Mesenchymal stem cell (in vitro differentiated cells and primary cell): ENCODE measurements around the gene FAM181A.

Experiments used
- DNase-seq: peaks from one replicate; pipeline ENCODE4 v3.0.0-alpha.2; 2013
- H2AFZ ChIP-seq: one replicate; pipeline ENCODE4 v1.6.1; 2013; ENCODE audit warnings: low read depth, mild to moderate bottlenecking, control low read depth, inconsistent platforms, low read length, moderate library complexity
- H2AK5ac ChIP-seq: 2 replicates; pipeline ENCODE4 v1.6.1; 2013; ENCODE audit warnings: low read length, moderate library complexity, mild to moderate bottlenecking, inconsistent platforms; ENCODE audit not compliant: severe bottlenecking
- H2BK120ac ChIP-seq: one replicate; pipeline ENCODE4 v1.6.1; 2013; ENCODE audit warnings: low read depth, mild to moderate bottlenecking, inconsistent platforms, low read length, moderate library complexity
- H2BK12ac ChIP-seq, 2 experiments: one replicate each; pipeline ENCODE4 v1.6.1; 2013; ENCODE audit warnings: inconsistent platforms in 2 of 2, low read length in 2 of 2, mild to moderate bottlenecking in 2 of 2, moderate library complexity in 2 of 2, control low read depth in 1 of 2
- H2BK15ac ChIP-seq: one replicate; pipeline ENCODE4 v1.6.1; 2013; ENCODE audit warnings: mild to moderate bottlenecking, low read depth, inconsistent platforms; ENCODE audit not compliant: poor library complexity, severe bottlenecking
- H2BK5ac ChIP-seq: 2 replicates; pipeline ENCODE4 v1.6.1; 2013; ENCODE audit warnings: low read depth, mild to moderate bottlenecking, low read length, control low read depth, inconsistent platforms; ENCODE audit not compliant: poor library complexity, severe bottlenecking
- H3K14ac ChIP-seq, 2 experiments: one replicate each; pipeline ENCODE4 v1.6.1; 2013; ENCODE audit warnings: inconsistent platforms in 2 of 2, low read length in 2 of 2, control low read depth in 1 of 2, mild to moderate bottlenecking in 1 of 2, moderate library complexity in 1 of 2
- H3K18ac ChIP-seq, 2 experiments: one replicate each; pipeline ENCODE4 v1.6.1; 2013; ENCODE audit warnings: inconsistent platforms in 2 of 2, low read length in 2 of 2, control low read depth in 1 of 2, low read depth in 1 of 2, mild to moderate bottlenecking in 1 of 2
- H3K23ac ChIP-seq, 2 experiments: one replicate each; pipeline ENCODE4 v1.6.1; 2013; ENCODE audit warnings: inconsistent platforms in 2 of 2, low read length in 2 of 2, mild to moderate bottlenecking in 2 of 2, moderate library complexity in 2 of 2, control low read depth in 1 of 2
- H3K27ac ChIP-seq: 2 replicates; pipeline ENCODE4 v1.5.1; 2013; ENCODE audit warnings: mild to moderate bottlenecking, moderate library complexity, low read length, control low read depth, inconsistent platforms; ENCODE audit not compliant: poor library complexity, severe bottlenecking
- H3K27me3 ChIP-seq, 2 experiments: 2 replicates each; pipeline versions ENCODE4 v1.6.1 to v1.7.0; 2013; ENCODE audit warnings: low read length in 2 of 2, mild to moderate bottlenecking in 2 of 2, moderate library complexity in 2 of 2, control low read depth in 1 of 2, inconsistent platforms in 1 of 2; ENCODE audit not compliant: control insufficient read depth in 1 of 2, insufficient read depth in 1 of 2
- H3K36me3 ChIP-seq, 2 experiments: 2 replicates each; pipeline versions ENCODE4 v1.6.1 to v1.7.0; 2013; ENCODE audit warnings: low read length in 2 of 2, control low read depth in 1 of 2, inconsistent platforms in 1 of 2, low read depth in 1 of 2, mild to moderate bottlenecking in 1 of 2; ENCODE audit not compliant: insufficient read depth in 2 of 2, control insufficient read depth in 1 of 2
- H3K4ac ChIP-seq, 2 experiments: one replicate each; pipeline ENCODE4 v1.6.1; 2013; ENCODE audit warnings: inconsistent platforms in 2 of 2, low read length in 2 of 2, mild to moderate bottlenecking in 2 of 2, moderate library complexity in 2 of 2, control low read depth in 1 of 2, low read depth in 1 of 2
- H3K4me1 ChIP-seq: 2 replicates; pipeline ENCODE4 v1.6.1; 2013; ENCODE audit warnings: low read depth, low read length, control low read depth; ENCODE audit not compliant: control insufficient read depth, insufficient read depth
- H3K4me2 ChIP-seq: 2 replicates; pipeline ENCODE4 v1.6.1; 2013; ENCODE audit warnings: low read length, mild to moderate bottlenecking, inconsistent platforms; ENCODE audit not compliant: poor library complexity, severe bottlenecking
- H3K4me3 ChIP-seq, 2 experiments: 2 replicates each; pipeline versions ENCODE4 v1.5.1 to v1.7.0; 2013; ENCODE audit warnings: low read length in 2 of 2, mild to moderate bottlenecking in 2 of 2, control low read depth in 1 of 2, low read depth in 1 of 2; ENCODE audit not compliant: insufficient read depth in 1 of 2
- H3K79me1 ChIP-seq: replicated peaks from 2 replicates; pipeline ENCODE4 v1.6.1; 2013; ENCODE audit warnings: mild to moderate bottlenecking, control low read depth, low read length, inconsistent platforms; ENCODE audit not compliant: poor library complexity, severe bottlenecking
- H3K9ac ChIP-seq: 2 replicates; pipeline ENCODE4 v1.7.0; 2013; ENCODE audit warnings: mild to moderate bottlenecking, low read length, moderate library complexity
- H3K9me3 ChIP-seq: 2 replicates; pipeline ENCODE4 v1.7.0; 2013; ENCODE audit warnings: mild to moderate bottlenecking, low read length; ENCODE audit not compliant: control insufficient read depth
- H4K8ac ChIP-seq: one replicate; pipeline ENCODE4 v1.6.1; 2013; ENCODE audit warnings: inconsistent platforms, mild to moderate bottlenecking, low read length, moderate library complexity
- H4K91ac ChIP-seq: one replicate; pipeline ENCODE4 v1.6.1; 2013; ENCODE audit warnings: mild to moderate bottlenecking, low read length, inconsistent platforms
- WGBS: methylation state at CpG from one replicate; pipeline ENCODE4 v1.1.7; 2013; ENCODE audit warnings: mixed read lengths; 5-methylcytosine and 5-hydroxymethylcytosine counted together

The FAM181A gene

DNA sequence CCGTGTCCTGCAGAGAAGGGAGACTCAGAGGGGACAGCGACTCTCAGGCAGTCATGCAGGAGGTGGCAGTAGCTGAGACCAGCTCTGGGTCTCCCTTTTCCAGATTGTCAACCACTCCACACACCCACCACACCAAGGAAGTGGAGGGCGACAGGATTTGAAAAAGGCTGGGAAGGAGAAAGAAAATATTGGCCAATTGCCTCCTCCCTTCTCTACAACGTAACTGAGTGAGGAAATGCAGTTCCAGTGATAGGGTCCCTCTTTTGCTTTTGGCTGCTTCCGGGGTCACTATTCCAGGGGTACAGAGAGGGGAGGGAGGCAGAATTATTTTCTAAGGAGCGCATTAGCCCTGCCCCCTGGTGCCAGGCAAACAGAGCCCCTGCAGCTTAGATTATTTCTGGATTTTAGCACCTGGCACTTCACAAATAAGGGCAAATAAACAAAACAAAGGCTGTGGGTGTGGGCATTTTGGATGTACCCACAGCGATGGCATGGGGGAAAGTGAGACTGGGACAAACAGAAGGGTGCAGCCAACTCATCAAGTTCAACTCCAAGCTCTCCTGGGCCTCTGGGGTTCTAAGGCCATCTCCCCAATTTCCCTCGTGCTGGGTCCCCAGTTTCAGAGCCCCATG is 28.8 kb downstream of the FAM181A start:
- DNase-seq, result no peak
- WGBS, result 51% methylated on average over 6 of the region's 8 CpGs
- no peak overlapping the region for H2AFZ ChIP-seq
- H3K14ac ChIP-seq, result peak overlapping the region in 1 of 2 experiments; percentile 27
- H3K23ac ChIP-seq, result no peak overlapping the region
- H3K18ac ChIP-seq, result no peak overlapping the region
- no peak overlapping the region for H3K27ac ChIP-seq
- no peaks in the 10 kb centered on the region for H3K9me3 ChIP-seq
- H2BK120ac ChIP-seq, result no peak overlapping the region
- H3K4me3 ChIP-seq, result no peak overlapping the region
- no peak overlapping the region for H3K4ac ChIP-seq
- no peak overlapping the region for H4K8ac ChIP-seq
- H3K4me2 ChIP-seq, result no peak overlapping the region
- H3K4me1 ChIP-seq, result peaks cover 66% of the 10 kb centered on the region
- no peak overlapping the region for H2BK12ac ChIP-seq
- no peak overlapping the region for H3K9ac ChIP-seq
- H3K79me1 ChIP-seq, result no peaks in the 10 kb centered on the region
- H4K91ac ChIP-seq, result peak overlapping the region; percentile 16
- peak overlapping the region; percentile 54 for H2AK5ac ChIP-seq
- H3K36me3 ChIP-seq, result no peaks in the 10 kb centered on the region
- H2BK15ac ChIP-seq, result no peak overlapping the region
- peaks cover 0 to 21% of the 10 kb centered on the region in 2 experiments for H3K27me3 ChIP-seq
- no peak overlapping the region for H2BK5ac ChIP-seq

DNA sequence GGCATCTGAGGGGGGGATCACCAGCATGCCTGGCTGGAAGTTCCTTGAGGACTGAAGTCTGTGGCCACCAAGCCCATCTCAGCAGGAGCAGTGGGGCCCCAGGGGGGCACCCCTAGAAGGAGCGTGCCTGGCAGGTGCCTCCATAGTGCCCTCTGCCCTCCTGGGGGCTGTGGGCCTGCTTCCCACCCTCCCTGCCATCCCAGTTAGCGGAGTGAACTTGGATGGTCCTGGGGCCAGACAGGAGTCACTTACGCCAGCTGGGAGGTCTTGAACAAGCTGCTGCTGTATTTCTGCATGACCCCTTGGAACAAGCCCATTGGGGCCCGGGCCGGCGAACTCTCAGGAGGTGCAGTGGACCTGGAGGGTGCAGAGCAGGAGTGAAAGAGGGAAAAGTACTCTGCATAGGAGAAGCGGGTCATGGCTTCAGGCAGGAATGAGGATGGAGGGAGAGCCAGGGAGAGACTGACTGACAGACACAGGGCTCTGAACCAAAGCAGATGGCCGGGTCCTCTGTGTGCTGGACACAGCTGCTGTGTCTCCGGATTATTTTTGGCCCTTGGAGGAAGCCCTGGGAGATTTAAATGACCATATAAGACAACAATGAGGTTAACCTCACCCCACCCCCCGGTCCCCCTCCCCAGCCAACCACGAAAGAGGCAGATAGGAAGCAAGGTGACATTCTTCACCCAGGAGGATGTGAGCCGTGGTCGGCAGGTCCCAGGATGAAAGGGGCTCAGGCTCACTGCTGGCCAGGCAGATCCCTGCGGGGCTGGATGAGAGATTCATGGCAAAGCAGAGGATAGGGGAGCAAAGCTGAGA is 29.6 kb downstream of the FAM181A start:
- Histone ChIP-seq H3K9ac (no peak overlapping the region), H3K4ac (no peak overlapping the region), H2AFZ (no peak overlapping the region), H3K27me3 (peaks cover 0 to 21% of the 10 kb centered on the region in 2 experiments), H2BK120ac (no peak overlapping the region), H3K36me3 (no peaks in the 10 kb centered on the region), H2BK12ac (peak overlapping the region; percentile 10 to 14), H3K4me2 (no peak overlapping the region), H3K23ac (no peak overlapping the region), H4K91ac (peak overlapping the region; percentile 20), H3K27ac (no peak overlapping the region), H2BK5ac (peak overlapping the region; percentile 14), H2BK15ac (peak overlapping the region; percentile 53), H3K79me1 (no peaks in the 10 kb centered on the region), H3K4me3 (no peak overlapping the region), H3K14ac (no peak overlapping the region), H3K18ac (no peak overlapping the region), H3K4me1 (peaks cover 65% of the 10 kb centered on the region), H2AK5ac (peak overlapping the region; percentile 54), H4K8ac (no peak overlapping the region), H3K9me3 (no peaks in the 10 kb centered on the region)
- WGBS, result 73% methylated on average over 14 of the region's 14 CpGs
- no peak for DNase-seq

DNA sequence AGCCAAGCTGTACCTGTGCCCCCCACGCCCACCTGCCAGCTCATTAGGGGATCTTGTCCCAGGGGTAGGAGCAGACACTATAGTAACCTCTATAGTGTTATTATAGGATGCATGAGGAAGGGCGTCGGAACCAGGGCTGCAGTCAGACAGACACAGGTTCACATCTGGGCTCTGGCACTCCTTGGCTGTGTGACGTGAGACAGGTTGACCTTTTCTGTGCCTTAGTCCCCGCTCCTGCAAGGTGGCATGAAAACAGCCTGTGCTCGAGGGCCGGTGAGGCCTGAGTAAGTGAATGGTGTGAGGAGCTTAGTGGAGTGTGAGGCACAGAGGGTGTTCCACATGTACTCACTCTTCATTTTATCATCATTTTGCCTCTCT is 30.2 kb downstream of the FAM181A start:
- no peak overlapping the region for H2BK120ac ChIP-seq
- H3K27ac ChIP-seq, result no peak overlapping the region
- H2AFZ ChIP-seq, result no peak overlapping the region
- peak overlapping the region; percentile 53 for H2BK15ac ChIP-seq
- 84% methylated on average over 5 of the region's 7 CpGs for WGBS
- H2BK5ac ChIP-seq, result no peak overlapping the region
- no peak overlapping the region for H3K9ac ChIP-seq
- H3K4me1 ChIP-seq, result peaks cover 62% of the 10 kb centered on the region
- peak overlapping the region in 1 of 2 experiments; percentile 3 for H3K14ac ChIP-seq
- DNase-seq, result no peak
- peak overlapping the region in 1 of 2 experiments; percentile 14 for H2BK12ac ChIP-seq
- no peak overlapping the region for H3K4me3 ChIP-seq
- H3K4ac ChIP-seq, result no peak overlapping the region
- no peaks in the 10 kb centered on the region for H3K9me3 ChIP-seq
- no peak overlapping the region for H3K4me2 ChIP-seq
- peak overlapping the region; percentile 47 for H2AK5ac ChIP-seq
- no peak overlapping the region for H4K8ac ChIP-seq
- H3K27me3 ChIP-seq, result peaks cover 0 to 21% of the 10 kb centered on the region in 2 experiments
- no peak overlapping the region for H3K23ac ChIP-seq
- no peaks in the 10 kb centered on the region for H3K79me1 ChIP-seq
- no peaks in the 10 kb centered on the region for H3K36me3 ChIP-seq
- no peak overlapping the region for H3K18ac ChIP-seq
- H4K91ac ChIP-seq, result peak overlapping the region; percentile 20

DNA sequence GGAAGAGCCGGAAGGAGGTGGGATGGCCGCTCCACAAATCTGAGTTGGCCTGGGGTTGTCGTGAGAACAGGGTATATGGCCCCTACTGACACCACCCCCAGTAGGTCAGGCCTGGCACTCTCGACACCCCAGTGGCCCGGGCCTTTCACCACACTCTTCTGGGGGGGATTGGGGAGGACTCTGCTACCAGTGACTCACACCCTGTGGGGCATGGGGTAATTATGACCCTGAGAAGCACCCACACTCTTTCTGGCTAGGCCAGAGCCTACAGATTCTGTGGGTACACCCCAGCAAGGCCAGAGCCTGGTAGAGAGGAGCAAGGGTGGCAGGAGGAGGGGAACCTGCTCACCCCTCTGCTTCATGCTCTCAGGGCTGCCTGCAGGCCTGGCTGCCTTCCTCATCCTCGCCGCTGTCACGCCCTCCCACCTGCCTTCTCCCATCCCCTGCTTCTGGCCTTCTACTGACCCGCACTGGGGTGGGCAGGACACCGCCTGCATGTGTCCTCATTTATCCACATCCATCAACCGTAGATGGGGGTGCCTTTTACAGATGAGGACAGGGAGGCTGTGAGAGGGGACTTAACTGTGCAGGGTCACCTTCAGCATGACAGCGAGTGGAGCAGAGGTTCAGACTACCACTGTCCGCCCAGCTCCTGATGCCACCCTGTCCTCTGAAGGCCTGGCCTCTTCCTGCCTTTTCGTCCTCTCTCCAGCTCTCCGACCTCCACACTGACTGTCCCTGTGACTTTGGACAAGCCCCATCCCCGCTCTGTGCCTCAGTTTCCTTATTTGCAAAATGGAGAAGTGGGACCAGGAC is 30.8 kb downstream of the FAM181A start:
- no peak overlapping the region for H3K4me2 ChIP-seq
- peak overlapping the region in 1 of 2 experiments; percentile 4 for H2BK12ac ChIP-seq
- DNase-seq, result no peak
- H2AFZ ChIP-seq, result no peak overlapping the region
- no peak overlapping the region for H2BK120ac ChIP-seq
- H3K27ac ChIP-seq, result no peak overlapping the region
- H4K91ac ChIP-seq, result no peak overlapping the region
- H3K9ac ChIP-seq, result no peak overlapping the region
- 97% methylated on average over 13 of the region's 16 CpGs for WGBS
- H3K4me3 ChIP-seq, result no peak overlapping the region
- H3K4ac ChIP-seq, result no peak overlapping the region
- H3K79me1 ChIP-seq, result no peaks in the 10 kb centered on the region
- H3K36me3 ChIP-seq, result no peaks in the 10 kb centered on the region
- peak overlapping the region; percentile 60 for H2AK5ac ChIP-seq
- peaks cover 65% of the 10 kb centered on the region for H3K4me1 ChIP-seq
- no peak overlapping the region for H2BK15ac ChIP-seq
- H3K23ac ChIP-seq, result no peak overlapping the region
- H3K14ac ChIP-seq, result no peak overlapping the region
- H2BK5ac ChIP-seq, result no peak overlapping the region
- no peaks in the 10 kb centered on the region for H3K9me3 ChIP-seq
- H3K27me3 ChIP-seq, result peaks cover 0 to 21% of the 10 kb centered on the region in 2 experiments
- H3K18ac ChIP-seq, result no peak overlapping the region
- H4K8ac ChIP-seq, result no peak overlapping the region
